K562 (cell line): ENCODE measurements around the gene LOXL3. TPM values are rescaled to one million over a fixed set of nuclear protein-coding genes. Genes with fewer than 3 reads are reported as not detected.

Experiments used
- ATF7 ChIP-seq: fragments of 450-650 bp; IDR thresholded peaks from 2 replicates; pipeline ENCODE4 v1.7.1; 2014; ENCODE audit warnings: mild to moderate bottlenecking, moderate library complexity
- HMG20B ChIP-seq: fragments of 250-450 bp; sonication (Bioruptor Pico); IDR thresholded peaks from 2 replicates; pipeline ENCODE4 v1.5.0; 2021; ENCODE audit warnings: mild to moderate bottlenecking
- RHOXF2B ChIP-seq: fragments of 250-450 bp; sonication (Bioruptor Pico); conservative IDR thresholded peaks from 2 replicates; pipeline ENCODE4 v1.5.1; 2021
- ZBTB7A ChIP-seq: IDR thresholded peaks from 2 replicates; pipeline ENCODE4 v1.6.1; 2011; ENCODE audit warnings: low read depth, mild to moderate bottlenecking, low read length, moderate library complexity, borderline replicate concordance; ENCODE audit not compliant: control insufficient read depth
- ZNF280B ChIP-seq: fragments of 250-450 bp; sonication (Bioruptor Pico); IDR thresholded peaks from 2 replicates; pipeline ENCODE4 v1.5.1; 2021; ENCODE audit warnings: mild to moderate bottlenecking
- polyA plus RNA-seq, 8 experiments: library from polyadenylated mRNA; depleted of rRNA in 4 of 8; stranded (reverse) in 5 of 8; unstranded in 3 of 8; fragments of >200 nt; fragmentation: Nextera tagmentation in 2 of 8; fragmentation: Illumina TruSeq in 1 of 8; extraction: Ambion mirVana in 2 of 8; extraction: Trizol in 1 of 8; gene quantifications; 2 replicates each; pipeline versions ENCODE4 v1.2.1 to v1.2.3, GENCODE V29; 2011 to 2014; ENCODE audit warnings: inconsistent platforms in 1 of 8, missing spikeins in 1 of 8
- total RNA-seq, 7 experiments: library from RNA; depleted of rRNA in 6 of 7; stranded (reverse); fragments of >200 nt in 6 of 7; fragmentation: Illumina TruSeq in 2 of 7; extraction: Trizol in 2 of 7; gene quantifications; 2 replicates each; pipeline versions ENCODE4 v1.2.1 to v1.2.3, GENCODE V29; 2011 to 2021; ENCODE audit warnings: low replicate concordance in 1 of 7
- TF ChIP-seq, protein P1 (sequence below): fragments of 450-650 bp; formaldehyde crosslinking; IDR thresholded peaks from 2 replicates; pipeline ENCODE4 v1.4.0; 2020; ENCODE audit warnings: mild to moderate bottlenecking, moderate library complexity
- TF ChIP-seq, protein P2 (sequence below): fragments of 150-350 bp; conservative IDR thresholded peaks from 2 replicates; pipeline ENCODE4 v1.6.1; 2014; ENCODE audit warnings: low read length

The LOXL3 gene
- total and polyA plus RNA-seq, 9 of the 15 experiments (the other 6 are each of a cell fraction or from before 2014, with no cell fraction given) = 0.22 to 0.99 (median 0.31) TPM

GRCh38 chr2:74550231-74550630 lies 3.5 kb downstream of the LOXL3 start (continued):
- TF ChIP-seq, protein P1, sequence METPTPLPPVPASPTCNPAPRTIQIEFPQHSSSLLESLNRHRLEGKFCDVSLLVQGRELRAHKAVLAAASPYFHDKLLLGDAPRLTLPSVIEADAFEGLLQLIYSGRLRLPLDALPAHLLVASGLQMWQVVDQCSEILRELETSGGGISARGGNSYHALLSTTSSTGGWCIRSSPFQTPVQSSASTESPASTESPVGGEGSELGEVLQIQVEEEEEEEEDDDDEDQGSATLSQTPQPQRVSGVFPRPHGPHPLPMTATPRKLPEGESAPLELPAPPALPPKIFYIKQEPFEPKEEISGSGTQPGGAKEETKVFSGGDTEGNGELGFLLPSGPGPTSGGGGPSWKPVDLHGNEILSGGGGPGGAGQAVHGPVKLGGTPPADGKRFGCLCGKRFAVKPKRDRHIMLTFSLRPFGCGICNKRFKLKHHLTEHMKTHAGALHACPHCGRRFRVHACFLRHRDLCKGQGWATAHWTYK (CRISPR knock-in tag) = no peak
- TF ChIP-seq HMG20B (CRISPR knock-in tag) (no peak), ZNF280B (CRISPR knock-in tag) (no peak), RHOXF2B (CRISPR knock-in tag) (no peak), ZBTB7A (no peak), ATF7 (no peak)
- TF ChIP-seq, protein P2, sequence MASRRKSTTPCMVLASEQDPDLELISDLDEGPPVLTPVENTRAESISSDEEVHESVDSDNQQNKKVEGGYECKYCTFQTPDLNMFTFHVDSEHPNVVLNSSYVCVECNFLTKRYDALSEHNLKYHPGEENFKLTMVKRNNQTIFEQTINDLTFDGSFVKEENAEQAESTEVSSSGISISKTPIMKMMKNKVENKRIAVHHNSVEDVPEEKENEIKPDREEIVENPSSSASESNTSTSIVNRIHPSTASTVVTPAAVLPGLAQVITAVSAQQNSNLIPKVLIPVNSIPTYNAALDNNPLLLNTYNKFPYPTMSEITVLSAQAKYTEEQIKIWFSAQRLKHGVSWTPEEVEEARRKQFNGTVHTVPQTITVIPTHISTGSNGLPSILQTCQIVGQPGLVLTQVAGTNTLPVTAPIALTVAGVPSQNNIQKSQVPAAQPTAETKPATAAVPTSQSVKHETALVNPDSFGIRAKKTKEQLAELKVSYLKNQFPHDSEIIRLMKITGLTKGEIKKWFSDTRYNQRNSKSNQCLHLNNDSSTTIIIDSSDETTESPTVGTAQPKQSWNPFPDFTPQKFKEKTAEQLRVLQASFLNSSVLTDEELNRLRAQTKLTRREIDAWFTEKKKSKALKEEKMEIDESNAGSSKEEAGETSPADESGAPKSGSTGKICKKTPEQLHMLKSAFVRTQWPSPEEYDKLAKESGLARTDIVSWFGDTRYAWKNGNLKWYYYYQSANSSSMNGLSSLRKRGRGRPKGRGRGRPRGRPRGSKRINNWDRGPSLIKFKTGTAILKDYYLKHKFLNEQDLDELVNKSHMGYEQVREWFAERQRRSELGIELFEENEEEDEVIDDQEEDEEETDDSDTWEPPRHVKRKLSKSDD = no peak
